ENCODE data around the gene MTTP. TPM values are rescaled to one million over a fixed set of nuclear protein-coding genes. Genes with fewer than 3 reads are reported as not detected.

Gene MTTP
- polyA plus RNA-seq, 10 donors: 0.58 to 2.3 (median 1.0) TPM

DNA sequence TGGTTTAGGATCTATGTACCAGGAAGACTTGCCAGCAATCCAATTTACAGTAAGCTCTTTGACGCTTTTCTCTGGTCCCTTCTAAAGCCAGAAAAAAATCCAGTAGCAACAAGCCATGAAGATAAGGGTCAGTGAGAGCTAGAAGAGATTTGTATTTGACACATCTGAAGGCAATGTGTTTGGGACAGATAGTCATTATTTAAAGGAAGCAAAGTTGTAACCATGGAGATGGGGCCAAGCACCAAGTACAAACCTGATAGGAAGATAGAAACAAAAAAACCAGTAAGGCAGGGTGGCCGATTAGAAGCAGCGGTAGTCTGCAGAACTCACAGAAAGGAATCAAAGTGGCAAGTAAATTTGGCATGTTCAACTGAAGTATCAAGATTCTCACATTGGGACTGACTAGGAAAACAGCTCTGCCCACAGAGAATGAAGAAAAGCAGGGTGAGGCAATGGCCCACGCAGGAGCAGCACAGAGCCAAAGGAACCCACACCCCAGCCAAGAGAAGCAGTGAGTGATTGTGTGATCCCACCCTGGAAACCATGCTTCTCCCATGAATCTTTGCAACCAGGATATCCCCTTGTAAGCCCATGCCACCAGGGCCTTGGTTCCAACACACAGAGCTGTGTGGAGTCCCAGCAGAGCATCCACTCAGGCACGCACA is 95.9 kb downstream of the MTTP start:
- DNase-seq: no peak

Other genes starting within 250 kb of the MTTP start
- gene ADH1C, start 222.1 kb upstream of the MTTP start, polyA plus RNA-seq (ENCODE audit: insufficient read length in 10 of 10): 1 to 10 TPM; 4.1 to 8.3 (median 6.2) TPM
- under 1 TPM in 2 of 10 donors, not detected in 8; 0.05 to 0.19 TPM for gene ADH7, start 139.5 kb upstream of the MTTP start, polyA plus RNA-seq (ENCODE audit: insufficient read length in 10 of 10)
- under 1 TPM in 6 of 10 donors, not detected in 4; 0.07 to 0.21 (median 0.15) TPM for gene C4orf17, start 63.8 kb upstream of the MTTP start, polyA plus RNA-seq (ENCODE audit: insufficient read length in 10 of 10)
- gene TRMT10A, start 10.8 kb upstream of the MTTP start, polyA plus RNA-seq (ENCODE audit: insufficient read length in 10 of 10): 10 to 100 TPM in 5 of 10 donors, 1 to 10 TPM in 5; 7.5 to 13.1 (median 9.7) TPM
- 100 to 1,000 TPM in 4 of 10 donors, 10 to 100 TPM in 6; 54.8 to 134 (median 91.4) TPM for gene C4orf54, start 83.0 kb downstream of the MTTP start, polyA plus RNA-seq (ENCODE audit: insufficient read length in 10 of 10)
- gene DAPP1, start 242.0 kb downstream of the MTTP start, polyA plus RNA-seq (ENCODE audit: insufficient read length in 10 of 10): 1 to 10 TPM in 9 of 10 donors, under 1 TPM in 1; 0.87 to 3.0 (median 1.8) TPM